Activated CD4-positive, alpha-beta T cell treated with anti-CD3 and anti-CD28 coated beads for 4 hours (primary cell): ENCODE results near the gene TNS3.

Experiments
- DNase-seq, 2 donors: peaks; one replicate each; pipeline ENCODE4 v3.0.0-alpha.2; 2020

Gene TNS3

GRCh38 chr7:47518827-47519226, 63.1 kb downstream of the TNS3 start:
- DNase-seq = no peak

- DNase-seq = no peak
These were observed 64.0 kb downstream of the TNS3 start for GRCh38 chr7:47517821-47518480.

GRCh38 chr7:47516985-47517600, 64.8 kb downstream of the TNS3 start:
- no peak for DNase-seq

- no peak for DNase-seq
These were observed 65.5 kb downstream of the TNS3 start for GRCh38 chr7:47516386-47516785.

- no peak for DNase-seq
These were observed 66.5 kb downstream of the TNS3 start for GRCh38 chr7:47515305-47515834.

- no peak for DNase-seq
These were observed 67.1 kb downstream of the TNS3 start for GRCh38 chr7:47514818-47515217.

GRCh38 chr7:47514367-47514766, 67.5 kb downstream of the TNS3 start:
- no peak for DNase-seq

- no peak for DNase-seq
These were observed 68.1 kb downstream of the TNS3 start for GRCh38 chr7:47513741-47514241.

- DNase-seq = no peak
These were observed 69.3 kb downstream of the TNS3 start for GRCh38 chr7:47512481-47513176.

- DNase-seq = no peak
These were observed 70.1 kb downstream of the TNS3 start for GRCh38 chr7:47511699-47512370.

- DNase-seq = no peak
These were observed 71.1 kb downstream of the TNS3 start for GRCh38 chr7:47510786-47511185.

- DNase-seq = no peak
These were observed 71.7 kb downstream of the TNS3 start for GRCh38 chr7:47510192-47510591.

- DNase-seq = no peak
These were observed 72.3 kb downstream of the TNS3 start for GRCh38 chr7:47509571-47509970.

GRCh38 chr7:47508389-47509380, 73.2 kb downstream of the TNS3 start:
- no peak for DNase-seq

GRCh38 chr7:47507522-47507921, 74.4 kb downstream of the TNS3 start:
- no peak for DNase-seq

- no peak for DNase-seq
These were observed 75.2 kb downstream of the TNS3 start for GRCh38 chr7:47506382-47507339.

GRCh38 chr7:47505312-47506007, 76.5 kb downstream of the TNS3 start:
- DNase-seq = no peak

- no peak for DNase-seq
These were observed 77.2 kb downstream of the TNS3 start for GRCh38 chr7:47504551-47505311.

GRCh38 chr7:47503281-47503680, 78.6 kb downstream of the TNS3 start:
- no peak for DNase-seq
